Activated T-cell treated with anti-CD3 and anti-CD28 coated beads, Interleukin-2, amount 50 U/mL, for 24 hours (primary cell): ENCODE data around the gene TMEM106C.

Experiments used
- DNase-seq: peaks from one replicate; pipeline ENCODE4 v3.0.0-alpha.2; 2020
- H3K27ac Mint-ChIP-seq: 2 replicates; pipeline ENCODE4 v1.8.0; 2020; ENCODE audit warnings: mild to moderate bottlenecking, mixed read lengths
- H3K27me3 Mint-ChIP-seq: 2 replicates; pipeline ENCODE4 v1.8.0; 2020; ENCODE audit warnings: mixed read lengths
- H3K36me3 Mint-ChIP-seq: 2 replicates; pipeline ENCODE4 v1.8.0; 2020; ENCODE audit warnings: low read depth, mixed read lengths
- H3K4me1 Mint-ChIP-seq: 2 replicates; pipeline ENCODE4 v1.8.0; 2020; ENCODE audit warnings: low read depth, mixed read lengths
- H3K4me3 Mint-ChIP-seq: 2 replicates; pipeline ENCODE4 v1.8.0; 2020; ENCODE audit warnings: mild to moderate bottlenecking, moderate library complexity, mixed read lengths
- H3K9me3 Mint-ChIP-seq: 2 replicates; pipeline ENCODE4 v1.8.0; 2020; ENCODE audit warnings: mixed read lengths

The TMEM106C gene

DNA sequence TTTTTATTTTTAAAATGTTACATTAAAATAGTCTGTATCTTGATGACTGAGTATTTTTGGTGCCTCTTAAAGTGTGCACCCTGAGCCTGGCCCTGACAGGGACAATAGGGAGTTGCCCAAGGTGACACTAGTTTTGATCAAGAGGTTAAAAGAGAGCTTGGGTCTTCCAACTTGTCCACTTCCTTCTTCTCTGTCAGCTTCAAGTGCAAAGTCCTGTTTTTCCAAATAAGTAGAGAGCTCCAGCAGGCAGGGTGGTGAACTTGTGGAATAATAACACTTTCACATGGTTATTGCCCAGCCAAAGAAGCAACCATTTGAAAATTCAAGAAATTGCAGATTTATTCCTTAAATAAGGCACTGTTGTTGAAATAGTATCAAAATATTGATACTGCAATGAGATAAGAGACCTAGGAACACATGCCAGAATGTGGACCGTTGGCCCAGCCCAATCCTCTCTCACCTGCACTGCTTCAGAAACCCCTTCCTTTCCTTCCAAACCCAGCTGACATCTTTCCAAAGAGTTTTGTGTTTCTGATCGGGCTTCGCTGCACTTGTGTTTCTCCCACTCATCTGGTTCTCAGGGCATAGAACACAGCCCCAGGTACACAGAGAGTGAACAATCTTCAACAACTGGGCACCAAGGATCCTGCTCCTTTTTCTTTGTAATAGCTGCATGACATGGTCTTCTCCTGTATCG, 54.7 kb downstream of the TMEM106C start:
- DNase-seq = no peak
- no peak overlapping the region for H3K4me3 Mint-ChIP-seq
- no peak overlapping the region for H3K27ac Mint-ChIP-seq
- no peaks in the 10 kb centered on the region for H3K4me1 Mint-ChIP-seq
- peaks cover 25% of the 10 kb centered on the region for H3K27me3 Mint-ChIP-seq
- no peaks in the 10 kb centered on the region for H3K36me3 Mint-ChIP-seq
- no peaks in the 10 kb centered on the region for H3K9me3 Mint-ChIP-seq
